NB4 (cell line): ENCODE results near the gene STIM1.

ENCODE experiments used
- DNase-seq: peaks from one replicate; pipeline ENCODE4 v3.0.0; 2010; ENCODE audit warnings: low read depth
- H3K4me3 ChIP-seq: one replicate; pipeline ENCODE4 v1.5.1; 2011; ENCODE audit warnings: mild to moderate bottlenecking, low read depth, low read length, moderate library complexity
- CTCF ChIP-seq: IDR thresholded peaks from one replicate; pipeline ENCODE4 v1.5.1; 2012; ENCODE audit warnings: low read depth, low read length
- MYC ChIP-seq: IDR thresholded peaks from 2 replicates; pipeline ENCODE4 v1.6.1; 2011; ENCODE audit warnings: low read depth, low read length
- POLR2A ChIP-seq: IDR thresholded peaks from 2 replicates; pipeline ENCODE4 v1.6.1; 2011; ENCODE audit warnings: mild to moderate bottlenecking; ENCODE audit not compliant: insufficient read length; ENCODE audit errors: extremely low read depth
- TF ChIP-seq, protein P1 (sequence below): IDR thresholded peaks from 2 replicates; pipeline ENCODE4 v1.6.1; 2011; ENCODE audit warnings: low read depth, low read length

STIM1 gene

GRCh38 chr11:4072668-4073285, 217.3 kb downstream of the STIM1 start:
- TF ChIP-seq CTCF: peak; percentile 68
- no peak for TF ChIP-seq POLR2A
- 0 out of 2 replicates have a peak, but pooled peaks have one; percentile 5 for TF ChIP-seq MYC
- DNase-seq: peak; percentile 82

GRCh38 chr11:4074266-4074665, 218.8 kb downstream of the STIM1 start:
- H3K4me3 ChIP-seq: no peak overlapping the region
- no peak for DNase-seq
- TF ChIP-seq POLR2A (no peak), CTCF (no peak), MYC (no peak)
- TF ChIP-seq, protein P1, sequence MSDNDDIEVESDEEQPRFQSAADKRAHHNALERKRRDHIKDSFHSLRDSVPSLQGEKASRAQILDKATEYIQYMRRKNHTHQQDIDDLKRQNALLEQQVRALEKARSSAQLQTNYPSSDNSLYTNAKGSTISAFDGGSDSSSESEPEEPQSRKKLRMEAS: no peak

More at GRCh38 chr11:4072668-4073285, 217.3 kb downstream of the STIM1 start:
- no peak overlapping the region for H3K4me3 ChIP-seq

GRCh38 chr11:4076774-4077173, 221.3 kb downstream of the STIM1 start:
- TF ChIP-seq CTCF: no peak
- no peak for TF ChIP-seq POLR2A
- no peak for TF ChIP-seq MYC
- TF ChIP-seq, protein P1: no peak
- H3K4me3 ChIP-seq: no peak overlapping the region
- DNase-seq: no peak

DNA sequence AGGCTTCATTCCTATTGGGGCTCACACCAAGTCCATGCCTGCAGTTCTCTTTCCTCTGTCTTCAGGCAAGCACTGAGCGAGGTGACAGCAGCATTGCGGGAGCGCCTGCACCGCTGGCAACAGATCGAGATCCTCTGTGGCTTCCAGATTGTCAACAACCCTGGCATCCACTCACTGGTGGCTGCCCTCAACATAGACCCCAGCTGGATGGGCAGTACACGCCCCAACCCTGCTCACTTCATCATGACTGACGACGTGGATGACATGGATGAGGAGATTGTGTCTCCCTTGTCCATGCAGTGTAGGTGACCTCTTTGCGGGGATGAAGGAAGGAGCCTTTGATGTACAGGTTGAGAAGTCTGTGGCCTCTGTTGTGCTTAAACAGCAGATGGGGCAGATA, 227.7 kb downstream of the STIM1 start:
- TF ChIP-seq MYC: no peak
- TF ChIP-seq, protein P1: no peak
- TF ChIP-seq CTCF: no peak
- no peak for TF ChIP-seq POLR2A
- no peak for DNase-seq
- H3K4me3 ChIP-seq: no peak overlapping the region

DNA sequence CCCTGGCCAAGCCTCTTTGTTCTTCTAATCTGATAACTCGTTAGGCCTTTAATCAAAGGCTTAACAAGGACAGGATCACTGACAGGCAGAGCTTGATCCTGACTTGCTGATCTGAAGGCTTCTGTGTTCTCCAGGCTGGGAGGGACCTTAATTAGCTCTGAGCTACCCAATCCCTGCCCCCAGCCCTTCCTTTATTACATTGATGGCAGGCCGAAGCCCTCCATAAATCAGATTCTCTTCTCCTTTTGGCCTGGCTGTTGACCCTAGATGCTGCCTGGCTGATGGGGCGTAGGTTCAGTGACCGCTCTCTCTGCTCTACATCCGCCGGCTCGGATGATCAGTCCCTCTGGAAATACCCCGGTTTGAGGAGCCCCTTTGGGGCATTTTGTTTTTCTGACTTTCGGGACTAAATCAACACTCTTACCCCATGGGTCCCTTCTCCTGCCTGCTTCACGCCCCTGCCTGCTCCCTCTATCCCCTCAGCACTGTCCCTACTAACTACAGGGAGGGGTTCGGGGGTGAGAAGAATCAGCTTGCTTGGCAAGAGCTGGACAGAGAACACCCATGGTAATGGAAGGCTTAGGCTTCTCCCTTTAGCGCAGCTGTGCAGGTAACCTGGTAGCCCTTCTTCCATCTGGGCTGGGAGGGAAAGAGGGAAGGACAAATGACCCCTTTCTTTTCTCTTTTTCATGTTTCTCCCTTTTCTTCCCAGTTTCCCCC, 229.1 kb downstream of the STIM1 start:
- TF ChIP-seq CTCF (no peak), POLR2A (no peak), MYC (no peak)
- TF ChIP-seq, protein P1: no peak
- H3K4me3 ChIP-seq: no peak overlapping the region
- no peak for DNase-seq
